Measurements from ENCODE around the gene BMP6.

DNA sequence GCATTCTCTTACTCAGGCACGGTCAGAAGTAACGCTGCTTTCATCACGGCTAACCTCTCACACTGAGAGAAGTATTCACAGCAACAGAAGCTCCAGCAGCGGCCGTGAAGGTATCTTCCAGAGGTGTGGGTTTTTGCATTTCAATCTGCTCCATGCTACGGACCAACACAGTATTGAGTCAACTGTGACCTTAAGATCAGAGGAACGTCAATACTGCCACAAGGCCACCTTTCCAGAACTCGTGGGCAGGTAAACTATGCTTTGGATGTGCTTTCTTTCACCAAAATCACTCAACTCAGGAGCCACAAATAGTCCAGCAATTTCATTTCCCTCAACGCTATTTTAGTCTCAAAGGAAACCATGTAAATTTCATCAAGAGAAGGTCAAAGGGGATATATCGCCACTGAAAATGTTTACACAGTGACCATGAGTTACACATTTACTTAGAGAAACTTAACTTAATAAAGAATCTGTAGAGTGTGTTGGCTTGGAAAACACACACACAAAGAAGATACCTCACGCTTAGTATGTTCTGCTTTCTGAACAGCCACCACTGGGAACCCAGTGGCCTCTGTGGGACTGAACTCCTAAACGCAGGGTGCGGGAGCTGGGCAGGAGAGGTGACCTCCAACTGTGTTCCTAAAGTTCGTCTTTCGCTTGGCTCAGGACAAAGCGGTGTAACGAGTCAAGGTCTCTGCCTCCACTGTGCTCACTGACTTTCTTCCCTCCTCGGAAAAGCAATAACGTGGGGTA is 156.8 kb downstream of the BMP6 start:
- TF ChIP-seq, protein P1, sequence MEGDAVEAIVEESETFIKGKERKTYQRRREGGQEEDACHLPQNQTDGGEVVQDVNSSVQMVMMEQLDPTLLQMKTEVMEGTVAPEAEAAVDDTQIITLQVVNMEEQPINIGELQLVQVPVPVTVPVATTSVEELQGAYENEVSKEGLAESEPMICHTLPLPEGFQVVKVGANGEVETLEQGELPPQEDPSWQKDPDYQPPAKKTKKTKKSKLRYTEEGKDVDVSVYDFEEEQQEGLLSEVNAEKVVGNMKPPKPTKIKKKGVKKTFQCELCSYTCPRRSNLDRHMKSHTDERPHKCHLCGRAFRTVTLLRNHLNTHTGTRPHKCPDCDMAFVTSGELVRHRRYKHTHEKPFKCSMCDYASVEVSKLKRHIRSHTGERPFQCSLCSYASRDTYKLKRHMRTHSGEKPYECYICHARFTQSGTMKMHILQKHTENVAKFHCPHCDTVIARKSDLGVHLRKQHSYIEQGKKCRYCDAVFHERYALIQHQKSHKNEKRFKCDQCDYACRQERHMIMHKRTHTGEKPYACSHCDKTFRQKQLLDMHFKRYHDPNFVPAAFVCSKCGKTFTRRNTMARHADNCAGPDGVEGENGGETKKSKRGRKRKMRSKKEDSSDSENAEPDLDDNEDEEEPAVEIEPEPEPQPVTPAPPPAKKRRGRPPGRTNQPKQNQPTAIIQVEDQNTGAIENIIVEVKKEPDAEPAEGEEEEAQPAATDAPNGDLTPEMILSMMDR (conservative IDR thresholded peaks at IDR 0.05): no peak
- TF ChIP-seq EZH2 (IDR thresholded peaks at IDR 0.05; ENCODE audit: low read depth): no peak
